Measurements from ENCODE around the gene INPP5A. TPM values are rescaled to one million over a fixed set of nuclear protein-coding genes. Genes with fewer than 3 reads are reported as not detected.

The INPP5A gene
- total and polyA plus RNA-seq, 2 of the 13 experiments (the other 11 are each of a cell fraction or from before 2014, with no cell fraction given) = 17.5 to 37.9 TPM

- Histone ChIP-seq H2AFZ (ENCODE audit: low read length) (no peak overlapping the region), H3K4me3 (replicated peaks in 1 of 3; ENCODE audit: insufficient read depth in 1 of 3, low read depth in 2 of 3, low read length in 3 of 3) (no peak overlapping the region), H3K79me2 (ENCODE audit: insufficient read depth, low read length) (no peaks in the 10 kb centered on the region), H3K4me2 (ENCODE audit: low read depth, low read length) (no peak overlapping the region), H3K9ac (ENCODE audit: insufficient read depth, low read depth, low read length) (no peak overlapping the region), H3K27ac (ENCODE audit: extremely low read length, insufficient read depth, low read length) (no peak overlapping the region), H3K36me3 (replicated peaks in 1 of 2; ENCODE audit: control insufficient read depth in 1 of 2, insufficient read depth in 2 of 2, low read length in 2 of 2) (no peaks in the 10 kb centered on the region; a peak in 1 of 5 replicates), H4K20me1 (ENCODE audit: insufficient read depth, low read length) (no peaks in the 10 kb centered on the region), H3K4me1 (ENCODE audit: insufficient read depth, low read length) (no peaks in the 10 kb centered on the region; the same call in 1 of the 2 replicates), H3K9me3 (ENCODE audit: low read length) (no peaks in the 10 kb centered on the region), H3K27me3 (ENCODE audit: control insufficient read depth in 1 of 2, insufficient read depth in 2 of 2, low read length in 2 of 2) (no peaks in the 10 kb centered on the region; a peak in 1 of 5 replicates)
- ChIA-PET CTCF (ENCODE audit: low intra/inter-chr PET ratio, low total read pairs) (no interaction called here), POLR2A (no interaction called here)
- BruUV-seq (replicated peaks) = no TSS peak
- intact Hi-C loops (cut with micrococcal nuclease; ENCODE audit: unreplicated experiment) = no loop called here
- WGBS (ENCODE audit: low lambda C conversion rate) = 97% methylated on average over 23 of the region's 23 CpGs
- no peak for DNase-seq (ENCODE audit: low spot score)
- FAIRE-seq = no peak
- ATAC-seq = no peak
- in situ Hi-C loops (cut with HindIII; ENCODE audit: extremely low pct_ligation_motif_present, low pct_unique_long_range_greater_than_20kb) = no loop called here
- TF ChIP-seq CBFB (CRISPR knock-in tag; IDR thresholded peaks at IDR 0.05) (no peak), SIN3A (IDR thresholded peaks at IDR 0.05; ENCODE audit: borderline replicate concordance, low read depth, low read length) (no peak), KDM2A (CRISPR knock-in tag; IDR thresholded peaks at IDR 0.05; ENCODE audit: borderline replicate concordance, low read depth) (no peak), FOSL2 (CRISPR knock-in tag; IDR thresholded peaks at IDR 0.05) (no peak), ZSCAN31 (CRISPR knock-in tag; IDR thresholded peaks at IDR 0.05; ENCODE audit: low read depth) (no peak), MIER3 (CRISPR knock-in tag; IDR thresholded peaks at IDR 0.05; ENCODE audit: borderline replicate concordance) (no peak), ZNF335 (CRISPR knock-in tag; IDR thresholded peaks at IDR 0.05) (no peak), XRCC5 (optimal IDR thresholded peaks at IDR 0.05; ENCODE audit: low read length) (no peak), ZSCAN30 (CRISPR knock-in tag; IDR thresholded peaks at IDR 0.05) (no peak), ZNF460 (CRISPR knock-in tag; IDR thresholded peaks at IDR 0.05; ENCODE audit: borderline replicate concordance) (no peak), KIAA2018 (CRISPR knock-in tag; IDR thresholded peaks at IDR 0.05; ENCODE audit: borderline replicate concordance) (no peak), ZNF577 (CRISPR knock-in tag; IDR thresholded peaks at IDR 0.05; ENCODE audit: borderline replicate concordance, low read depth) (no peak), ZGPAT (CRISPR knock-in tag; IDR thresholded peaks at IDR 0.05) (no peak), LBX2 (CRISPR knock-in tag; IDR thresholded peaks at IDR 0.05; ENCODE audit: borderline replicate concordance) (no peak), EHMT2 (IDR thresholded peaks at IDR 0.05; ENCODE audit: borderline replicate concordance, low read depth, low read length) (no peak)
These were observed 137.6 kb downstream of the INPP5A start for GRCh38 chr10:132675031-132675740.

Measured in HepG2 (cell line).